Stimulated activated CD4-positive, alpha-beta T cell treated with anti-CD3 and anti-CD28 coated beads, Interleukin-2, amount 100 ng/mL, for 48 hours (primary cell): ENCODE results near the gene PIP5K1B.
"Not testable (repeated sequence)": the region's sequence is repeated elsewhere in the genome, so short reads cannot be mapped to it uniquely, and the experiment has no call there.

Source experiments
- DNase-seq, 2 donors: peaks; one replicate each; pipeline ENCODE4 v3.0.0-alpha.2; 2020

The PIP5K1B gene

GRCh38 chr9:69040646-69041045, 335.6 kb downstream of the PIP5K1B start:
- DNase-seq, result no peak

- no peak for DNase-seq
Observed at GRCh38 chr9:69044240-69045219, 339.5 kb downstream of the PIP5K1B start.

- no peak for DNase-seq
Observed at GRCh38 chr9:69045821-69046220, 340.8 kb downstream of the PIP5K1B start.

GRCh38 chr9:69046723-69047122, 341.7 kb downstream of the PIP5K1B start:
- no peak for DNase-seq

GRCh38 chr9:69047371-69047770, 342.3 kb downstream of the PIP5K1B start:
- no peak for DNase-seq

- no peak for DNase-seq
Observed at GRCh38 chr9:69049094-69049493, 344.1 kb downstream of the PIP5K1B start.

- not testable (repeated sequence) for DNase-seq
Observed at GRCh38 chr9:69050936-69051335, 345.9 kb downstream of the PIP5K1B start.

GRCh38 chr9:69054989-69055388, 349.9 kb downstream of the PIP5K1B start:
- DNase-seq, result no peak

GRCh38 chr9:69056191-69056815, 351.3 kb downstream of the PIP5K1B start:
- no peak for DNase-seq

- no peak for DNase-seq
Observed at GRCh38 chr9:69058101-69058500, 353.1 kb downstream of the PIP5K1B start.
